Immature natural killer cell (primary cell): ENCODE data around the gene CA12. TPM values are rescaled to one million over a fixed set of nuclear protein-coding genes. Genes with fewer than 3 reads are reported as not detected.

ENCODE experiments used
- DNase-seq, 3 donors: peaks; one replicate each; pipeline ENCODE4 v3.0.0; 2022; ENCODE audit warnings: mixed read lengths in 1 of 3
- H3K27ac Mint-ChIP-seq, 6 donors: one replicate each; pipeline ENCODE4 v1.8.0; 2020; ENCODE audit warnings: mixed read lengths in 6 of 6, mild to moderate bottlenecking in 5 of 6, inconsistent platforms in 4 of 6, moderate library complexity in 3 of 6
- H3K27me3 Mint-ChIP-seq, 3 donors: one replicate each; pipeline ENCODE4 v1.8.0; 2020 to 2021; ENCODE audit warnings: low read depth in 3 of 3, mild to moderate bottlenecking in 3 of 3, mixed read lengths in 3 of 3, moderate library complexity in 3 of 3, inconsistent platforms in 1 of 3
- H3K36me3 Mint-ChIP-seq, 3 donors: one replicate each; pipeline ENCODE4 v1.8.0; 2020; ENCODE audit warnings: mixed read lengths in 3 of 3, inconsistent platforms in 2 of 3, mild to moderate bottlenecking in 2 of 3
- H3K4me1 Mint-ChIP-seq, 2 donors: one replicate each; pipeline ENCODE4 v1.8.0; 2020; ENCODE audit warnings: inconsistent platforms in 2 of 2, mild to moderate bottlenecking in 2 of 2, mixed read lengths in 2 of 2, moderate library complexity in 1 of 2
- H3K4me3 Mint-ChIP-seq, 5 donors: one replicate each; pipeline ENCODE4 v1.8.0; 2020; ENCODE audit warnings: mild to moderate bottlenecking in 5 of 5, mixed read lengths in 5 of 5, inconsistent platforms in 3 of 5, moderate library complexity in 3 of 5
- H3K9me3 Mint-ChIP-seq, 6 donors: one replicate each; pipeline ENCODE4 v1.8.0; 2020; ENCODE audit warnings: mild to moderate bottlenecking in 6 of 6, mixed read lengths in 6 of 6, inconsistent platforms in 4 of 6, moderate library complexity in 3 of 6
- polyA plus RNA-seq, 3 donors: library from polyadenylated mRNA; unstranded; fragments of 300-500 nt; fragmentation: Illumina TruSeq; gene quantifications; one replicate each; pipeline ENCODE4 v1.2.3, GENCODE V29; 2021

CA12 gene
- polyA plus RNA-seq, 3 donors from 2014 or later: not detected

- Mint-ChIP-seq H3K4me1 (peaks cover 4 to 10% of the 10 kb centered on the region in 2 donors), H3K27me3 (peaks cover 0 to 10% (median 8%) of the 10 kb centered on the region in 3 donors), H3K36me3 (no peaks in the 10 kb centered on the region), H3K4me3 (peak overlapping the region in 1 of 5 donors; percentile 31), H3K9me3 (no peaks in the 10 kb centered on the region), H3K27ac (no peak overlapping the region)
- DNase-seq: no peak
Measured at GRCh38 chr15:63392361-63393009, 10.8 kb upstream of the CA12 start.

GRCh38 chr15:63391669-63392360, 10.2 kb upstream of the CA12 start:
- H3K36me3 Mint-ChIP-seq: no peaks in the 10 kb centered on the region
- H3K4me1 Mint-ChIP-seq: peaks cover 4 to 10% of the 10 kb centered on the region in 2 donors
- DNase-seq: no peak
- H3K27me3 Mint-ChIP-seq: peaks cover 0 to 10% (median 8%) of the 10 kb centered on the region in 3 donors
- no peaks in the 10 kb centered on the region for H3K9me3 Mint-ChIP-seq
- H3K4me3 Mint-ChIP-seq: no peak overlapping the region
- no peak overlapping the region for H3K27ac Mint-ChIP-seq

DNA sequence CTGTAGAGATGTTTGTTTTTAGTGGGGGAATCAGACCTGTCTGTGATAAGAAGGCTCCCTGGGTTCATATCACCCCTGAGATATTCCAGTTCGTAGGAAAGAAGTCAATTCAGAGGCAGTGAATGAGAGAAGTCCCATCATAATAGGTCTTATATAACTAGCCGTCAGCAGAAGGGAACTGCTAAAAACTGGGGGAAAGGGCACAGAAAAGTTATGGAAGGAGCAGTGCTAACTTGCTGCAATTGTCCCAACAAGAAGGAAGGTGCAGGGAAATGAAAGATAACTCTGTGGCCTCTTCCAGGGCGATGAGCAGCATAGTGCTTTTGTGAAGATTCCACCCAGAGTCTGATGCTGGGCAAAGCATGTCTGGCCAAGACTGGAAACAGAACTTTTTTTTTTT, 9.0 kb upstream of the CA12 start:
- Mint-ChIP-seq H3K9me3 (no peaks in the 10 kb centered on the region), H3K27me3 (peaks cover 0 to 10% (median 8%) of the 10 kb centered on the region in 3 donors)

GRCh38 chr15:63389902-63390670, 8.4 kb upstream of the CA12 start:
- peaks cover 0 to 10% (median 9%) of the 10 kb centered on the region in 3 donors for H3K27me3 Mint-ChIP-seq
- H3K4me3 Mint-ChIP-seq: no peak overlapping the region
- no peaks in the 10 kb centered on the region for H3K36me3 Mint-ChIP-seq
- peaks cover 4 to 10% of the 10 kb centered on the region in 2 donors for H3K4me1 Mint-ChIP-seq
- no peak for DNase-seq
- no peaks in the 10 kb centered on the region for H3K9me3 Mint-ChIP-seq
- no peak overlapping the region for H3K27ac Mint-ChIP-seq

More for the DNA sequence above, 9.0 kb upstream of the CA12 start:
- H3K4me1 Mint-ChIP-seq: peaks cover 4 to 10% of the 10 kb centered on the region in 2 donors
- H3K36me3 Mint-ChIP-seq: no peaks in the 10 kb centered on the region
- DNase-seq: no peak
- H3K27ac Mint-ChIP-seq: no peak overlapping the region
- H3K4me3 Mint-ChIP-seq: peak overlapping the region in 1 of 5 donors; percentile 21

DNA sequence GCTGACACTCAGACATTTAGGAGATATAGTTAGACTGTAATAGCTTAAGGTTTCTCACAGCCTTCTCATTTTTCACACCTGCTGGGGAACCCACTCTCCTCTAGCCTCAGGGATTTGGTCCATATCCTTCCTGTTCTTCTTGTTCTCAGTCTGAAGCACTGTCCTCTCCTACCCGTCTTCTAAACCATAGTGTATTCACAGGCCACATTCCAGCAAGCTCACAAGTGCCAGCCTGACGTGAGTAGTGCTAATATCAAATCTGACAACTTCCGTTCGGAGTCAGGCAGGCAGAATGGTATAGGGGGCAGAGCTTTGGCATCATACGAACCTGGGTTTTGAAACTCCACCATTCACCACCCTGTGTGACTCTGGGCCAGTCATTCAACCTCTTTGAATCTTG, 6.9 kb upstream of the CA12 start:
- H3K4me1 Mint-ChIP-seq: peaks cover 4 to 10% of the 10 kb centered on the region in 2 donors
- peaks cover 2 to 16% (median 8%) of the 10 kb centered on the region in 3 donors for H3K27me3 Mint-ChIP-seq
- no peak overlapping the region for H3K27ac Mint-ChIP-seq
- DNase-seq: no peak
- H3K9me3 Mint-ChIP-seq: no peaks in the 10 kb centered on the region
- no peaks in the 10 kb centered on the region for H3K36me3 Mint-ChIP-seq
- H3K4me3 Mint-ChIP-seq: no peak overlapping the region

DNA sequence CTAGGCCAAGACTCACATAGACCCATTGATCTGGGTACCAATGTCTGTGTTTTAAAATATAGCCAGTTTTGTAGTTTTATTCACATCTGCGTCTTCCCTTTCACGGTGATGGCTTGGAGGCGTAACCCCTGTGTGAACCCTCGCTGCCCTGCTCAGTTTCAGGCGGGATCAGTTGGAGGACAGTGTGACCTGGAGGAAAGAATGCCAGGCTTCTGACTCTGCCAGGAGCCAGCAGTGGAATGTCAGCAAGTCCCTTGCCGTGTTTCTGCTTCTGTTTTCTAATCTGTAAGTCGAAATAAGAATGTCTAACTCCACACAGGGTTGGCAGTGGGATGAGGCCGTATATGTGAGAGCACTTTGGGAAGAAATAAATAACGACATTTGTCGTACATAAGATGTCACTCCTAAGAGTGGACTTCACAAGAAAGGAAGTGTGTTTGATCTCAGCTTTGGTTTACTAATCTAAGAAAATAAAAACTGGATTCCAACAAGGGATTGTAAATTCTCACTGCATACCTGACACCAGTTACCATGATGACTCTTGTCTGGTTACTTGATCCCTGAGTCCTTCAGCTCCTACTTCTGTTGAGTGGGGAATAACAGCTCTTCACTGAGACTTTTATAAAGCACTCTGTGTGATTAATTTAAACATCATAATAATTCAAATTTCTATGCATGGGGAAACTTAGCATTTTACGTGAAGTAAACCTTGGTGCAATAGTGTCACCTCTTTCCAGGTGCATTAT, 6.3 kb upstream of the CA12 start:
- Mint-ChIP-seq H3K27me3 (peaks cover 4 to 18% (median 8%) of the 10 kb centered on the region in 3 donors), H3K9me3 (no peaks in the 10 kb centered on the region), H3K36me3 (no peaks in the 10 kb centered on the region), H3K4me3 (no peak overlapping the region), H3K27ac (no peak overlapping the region), H3K4me1 (peaks cover 4 to 9% of the 10 kb centered on the region in 2 donors)
- no peak for DNase-seq

DNA sequence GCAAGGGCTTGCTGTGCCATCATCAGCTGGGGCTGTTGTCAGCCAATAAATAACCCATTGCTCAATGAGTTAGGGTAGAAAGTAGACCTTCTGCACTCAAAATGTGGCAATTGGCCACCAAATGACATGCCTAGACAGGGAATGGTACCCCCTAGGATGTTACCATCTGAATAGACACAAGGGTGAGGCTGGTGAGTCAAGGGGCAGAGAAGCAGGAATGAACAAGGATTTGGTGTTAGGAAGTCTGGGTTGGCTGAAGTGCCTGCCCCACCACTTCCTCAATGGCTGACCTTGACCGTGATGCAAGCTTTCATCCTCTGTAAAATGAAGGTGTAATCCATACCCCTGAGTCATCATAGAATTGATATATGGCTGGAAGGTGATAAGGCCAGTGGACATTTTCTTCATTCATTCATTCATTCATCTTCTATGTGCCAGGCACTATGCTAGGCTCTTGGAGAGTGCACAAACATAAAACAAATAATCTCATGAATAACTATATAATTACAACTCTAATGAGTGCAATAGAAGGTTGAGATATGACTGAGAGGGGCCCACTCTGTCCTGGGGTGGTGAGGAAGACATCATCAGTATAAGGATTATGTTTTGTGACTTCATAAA, 4.4 kb upstream of the CA12 start:
- no peaks in the 10 kb centered on the region for H3K36me3 Mint-ChIP-seq
- H3K9me3 Mint-ChIP-seq: no peaks in the 10 kb centered on the region
- H3K27ac Mint-ChIP-seq: no peak overlapping the region
- peaks cover 6 to 29% (median 10%) of the 10 kb centered on the region in 3 donors for H3K27me3 Mint-ChIP-seq
- H3K4me3 Mint-ChIP-seq: no peak overlapping the region
- peaks cover 4 to 10% of the 10 kb centered on the region in 2 donors for H3K4me1 Mint-ChIP-seq
- no peak for DNase-seq

- H3K27ac Mint-ChIP-seq: no peak overlapping the region
- no peak for DNase-seq
- H3K4me3 Mint-ChIP-seq: no peak overlapping the region
- H3K9me3 Mint-ChIP-seq: no peaks in the 10 kb centered on the region
- peaks cover 7 to 35% (median 11%) of the 10 kb centered on the region in 3 donors for H3K27me3 Mint-ChIP-seq
- H3K4me1 Mint-ChIP-seq: peaks cover 4 to 10% of the 10 kb centered on the region in 2 donors
- H3K36me3 Mint-ChIP-seq: no peaks in the 10 kb centered on the region
Measured at GRCh38 chr15:63384906-63385305, 3.3 kb upstream of the CA12 start.

DNA sequence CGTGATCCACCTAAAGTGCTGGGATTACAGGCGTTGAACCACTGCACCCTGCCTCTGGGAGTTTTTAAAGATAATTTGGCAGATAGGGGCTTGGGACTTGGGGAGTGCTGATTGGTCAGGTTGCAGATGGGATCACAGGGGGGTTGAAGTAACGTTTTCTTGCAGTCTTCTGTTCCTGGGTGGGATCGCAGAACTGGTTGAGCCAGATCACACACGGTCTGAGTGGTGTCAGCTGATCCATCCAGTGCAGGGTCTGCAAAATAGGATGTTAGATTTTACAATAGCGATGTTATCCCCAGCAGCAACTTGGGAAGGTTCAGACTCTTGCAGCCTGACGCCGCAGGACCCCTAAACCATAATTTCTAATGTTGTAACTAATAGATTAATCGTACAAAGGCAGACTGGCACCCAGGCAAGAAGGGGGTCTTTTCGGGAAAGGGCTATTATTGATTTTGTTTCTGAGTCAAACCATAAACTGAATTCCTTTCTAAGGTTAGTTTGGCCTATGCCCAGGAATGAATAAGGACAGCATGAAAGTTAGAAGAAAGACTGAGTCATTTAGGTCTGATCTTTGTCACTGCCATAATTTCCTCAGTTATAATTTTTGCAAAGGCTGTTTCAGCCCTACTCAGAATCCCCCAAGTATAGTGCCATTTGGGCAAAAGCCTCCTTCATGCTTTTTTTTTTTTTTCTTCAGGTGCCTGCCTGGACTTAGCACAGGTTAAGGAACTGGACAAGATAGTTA, 1.5 kb upstream of the CA12 start:
- Mint-ChIP-seq H3K4me1 (peaks cover 4 to 10% of the 10 kb centered on the region in 2 donors), H3K36me3 (no peaks in the 10 kb centered on the region), H3K27ac (no peak overlapping the region), H3K4me3 (no peak overlapping the region), H3K27me3 (peaks cover 7 to 35% (median 8%) of the 10 kb centered on the region in 3 donors), H3K9me3 (no peaks in the 10 kb centered on the region)
- no peak for DNase-seq

- H3K27ac Mint-ChIP-seq: no peak overlapping the region
- peaks cover 4 to 10% of the 10 kb centered on the region in 2 donors for H3K4me1 Mint-ChIP-seq
- DNase-seq: no peak
- H3K27me3 Mint-ChIP-seq: peaks cover 8 to 43% (median 14%) of the 10 kb centered on the region in 3 donors
- H3K9me3 Mint-ChIP-seq: no peaks in the 10 kb centered on the region
- H3K36me3 Mint-ChIP-seq: no peaks in the 10 kb centered on the region
- no peak overlapping the region for H3K4me3 Mint-ChIP-seq
Measured at GRCh38 chr15:63380808-63381282, 801 bp downstream of the CA12 start.

DNA sequence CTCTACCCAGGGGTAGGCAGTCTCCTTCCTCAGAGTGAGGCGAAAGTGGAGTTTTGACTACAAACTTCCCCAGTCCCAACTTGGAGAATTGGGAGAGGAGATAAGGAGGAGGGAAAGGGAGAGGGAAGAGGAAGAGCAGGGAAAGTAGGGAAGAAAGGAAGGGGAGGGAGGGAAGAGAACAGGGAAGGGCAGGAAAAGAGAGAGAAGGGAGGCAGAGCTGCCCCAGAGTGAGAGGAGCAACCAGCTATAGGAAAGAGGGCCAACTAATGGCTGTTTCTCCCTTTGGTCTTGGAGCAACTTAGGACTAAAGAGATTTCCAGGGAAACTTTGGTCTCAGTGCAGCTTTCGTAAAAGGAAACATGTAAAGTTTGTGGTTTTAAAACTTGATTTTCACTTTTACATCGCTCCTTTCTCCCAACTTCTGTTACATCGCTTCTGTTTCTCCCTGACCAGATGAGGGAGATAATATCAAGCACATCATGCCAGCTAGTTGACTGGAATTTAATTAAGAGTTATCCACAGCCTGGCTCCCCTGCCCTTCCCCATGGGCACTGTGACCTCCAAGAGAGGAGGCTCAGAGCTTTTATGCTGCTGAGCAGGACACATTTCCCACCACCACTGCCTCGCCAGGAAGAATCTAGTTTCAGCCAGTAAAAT, 1.4 kb downstream of the CA12 start:
- H3K4me1 Mint-ChIP-seq: peaks cover 4 to 10% of the 10 kb centered on the region in 2 donors
- no peaks in the 10 kb centered on the region for H3K36me3 Mint-ChIP-seq
- H3K4me3 Mint-ChIP-seq: no peak overlapping the region
- no peak overlapping the region for H3K27ac Mint-ChIP-seq
- DNase-seq: no peak
- peaks cover 8 to 43% (median 14%) of the 10 kb centered on the region in 3 donors for H3K27me3 Mint-ChIP-seq
- H3K9me3 Mint-ChIP-seq: no peaks in the 10 kb centered on the region

GRCh38 chr15:63379492-63380150, 2.0 kb downstream of the CA12 start:
- Mint-ChIP-seq H3K4me1 (peaks cover 6 to 17% of the 10 kb centered on the region in 2 donors), H3K27ac (no peak overlapping the region), H3K4me3 (no peak overlapping the region), H3K36me3 (no peaks in the 10 kb centered on the region), H3K9me3 (no peaks in the 10 kb centered on the region), H3K27me3 (peaks cover 8 to 37% (median 12%) of the 10 kb centered on the region in 3 donors)
- no peak for DNase-seq
